Mammary epithelial cell (primary cell): Measurements from ENCODE around the gene CEL.
"Not testable (repeated sequence)": the region's sequence is repeated elsewhere in the genome, so short reads cannot be mapped to it uniquely, and the experiment has no call there.

ENCODE experiments used
- EZH2 ChIP-seq: IDR thresholded peaks from 2 replicates; pipeline ENCODE4 v1.6.1; 2012; ENCODE audit warnings: low read length, inconsistent platforms, borderline replicate concordance
- TF ChIP-seq, protein P1 (sequence below), 2 donors: IDR thresholded peaks in 1 of 2; conservative IDR thresholded peaks in 1 of 2; 2 replicates each; pipeline ENCODE4 v1.5.1; 2011 to 2012; ENCODE audit warnings: inconsistent platforms in 2 of 2, low read length in 2 of 2, mild to moderate bottlenecking in 2 of 2, control low read depth in 1 of 2, low read depth in 1 of 2; ENCODE audit not compliant: insufficient read depth in 1 of 2; ENCODE audit errors: extremely low read depth in 1 of 2

DNA sequence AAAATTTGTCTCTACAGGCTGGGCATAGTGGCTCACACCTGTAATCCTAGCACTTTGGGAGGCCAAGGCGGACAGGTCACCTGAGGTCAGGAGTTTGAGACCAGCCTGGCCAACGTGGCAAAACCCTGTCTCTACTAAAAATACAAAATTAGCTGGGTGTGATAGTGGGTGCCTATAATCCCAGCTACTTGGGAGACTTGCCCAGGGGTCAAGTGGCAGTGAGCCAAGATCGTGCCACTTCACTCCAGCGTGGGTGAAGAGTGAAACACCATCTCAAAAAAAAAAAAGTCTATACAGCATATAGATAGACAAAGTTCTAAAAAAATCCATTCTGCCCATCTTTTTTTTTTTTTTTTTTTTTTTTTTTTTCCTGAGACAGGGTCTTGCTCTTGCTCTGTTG lies 32.6 kb downstream of the CEL start:
- TF ChIP-seq, protein P1, sequence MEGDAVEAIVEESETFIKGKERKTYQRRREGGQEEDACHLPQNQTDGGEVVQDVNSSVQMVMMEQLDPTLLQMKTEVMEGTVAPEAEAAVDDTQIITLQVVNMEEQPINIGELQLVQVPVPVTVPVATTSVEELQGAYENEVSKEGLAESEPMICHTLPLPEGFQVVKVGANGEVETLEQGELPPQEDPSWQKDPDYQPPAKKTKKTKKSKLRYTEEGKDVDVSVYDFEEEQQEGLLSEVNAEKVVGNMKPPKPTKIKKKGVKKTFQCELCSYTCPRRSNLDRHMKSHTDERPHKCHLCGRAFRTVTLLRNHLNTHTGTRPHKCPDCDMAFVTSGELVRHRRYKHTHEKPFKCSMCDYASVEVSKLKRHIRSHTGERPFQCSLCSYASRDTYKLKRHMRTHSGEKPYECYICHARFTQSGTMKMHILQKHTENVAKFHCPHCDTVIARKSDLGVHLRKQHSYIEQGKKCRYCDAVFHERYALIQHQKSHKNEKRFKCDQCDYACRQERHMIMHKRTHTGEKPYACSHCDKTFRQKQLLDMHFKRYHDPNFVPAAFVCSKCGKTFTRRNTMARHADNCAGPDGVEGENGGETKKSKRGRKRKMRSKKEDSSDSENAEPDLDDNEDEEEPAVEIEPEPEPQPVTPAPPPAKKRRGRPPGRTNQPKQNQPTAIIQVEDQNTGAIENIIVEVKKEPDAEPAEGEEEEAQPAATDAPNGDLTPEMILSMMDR (conservative IDR thresholded peaks at IDR 0.05 in 1 of 2, IDR thresholded peaks at IDR 0.05 in 1 of 2; ENCODE audit: extremely low read depth in 1 of 2, insufficient read depth in 1 of 2, low read depth in 1 of 2, low read length in 2 of 2), result not testable (repeated sequence)
- TF ChIP-seq EZH2, result not testable (repeated sequence)
